H9 (cell line): ENCODE results near the gene SLC1A7. TPM values are rescaled to one million over a fixed set of nuclear protein-coding genes. Genes with fewer than 3 reads are reported as not detected.

ENCODE experiments used
- DNase-seq: peaks from one replicate; pipeline ENCODE4 v3.0.0-alpha.2; 2017
- H2AFZ ChIP-seq: one replicate; pipeline ENCODE4 v1.6.1; 2013; ENCODE audit warnings: mild to moderate bottlenecking, low read length, control low read depth, moderate library complexity
- H2AK5ac ChIP-seq: 2 replicates; pipeline ENCODE4 v1.6.1; 2013; ENCODE audit warnings: low read length, control low read depth, mixed read lengths; ENCODE audit not compliant: insufficient read length
- H2BK120ac ChIP-seq: one replicate; pipeline ENCODE4 v1.6.1; 2013; ENCODE audit warnings: low read depth, mild to moderate bottlenecking, low read length, control low read depth, inconsistent platforms; ENCODE audit not compliant: poor library complexity, severe bottlenecking
- H2BK12ac ChIP-seq: 2 replicates; pipeline ENCODE4 v1.6.1; 2013; ENCODE audit warnings: low read length, control low read depth, mixed read lengths, low read depth; ENCODE audit not compliant: insufficient read length
- H2BK15ac ChIP-seq: 2 replicates; pipeline ENCODE4 v1.6.1; 2013; ENCODE audit warnings: low read depth, low read length, control low read depth
- H2BK20ac ChIP-seq: one replicate; pipeline ENCODE4 v1.6.1; 2013; ENCODE audit warnings: low read depth, mild to moderate bottlenecking, low read length, control low read depth, inconsistent platforms; ENCODE audit not compliant: poor library complexity, severe bottlenecking
- H2BK5ac ChIP-seq: 2 replicates; pipeline ENCODE4 v1.6.1; 2013; ENCODE audit warnings: low read length, control low read depth, mixed read lengths; ENCODE audit not compliant: insufficient read length
- H3K14ac ChIP-seq: 2 replicates; pipeline ENCODE4 v1.6.1; 2013; ENCODE audit warnings: low read length, control low read depth; ENCODE audit not compliant: insufficient read depth
- H3K18ac ChIP-seq: 2 replicates; pipeline ENCODE4 v1.6.1; 2013; ENCODE audit warnings: low read depth, mild to moderate bottlenecking, mixed read lengths, low read length, control low read depth; ENCODE audit not compliant: insufficient read length
- H3K23ac ChIP-seq: 2 replicates; pipeline ENCODE4 v1.6.1; 2013; ENCODE audit warnings: low read length, control low read depth, mixed read lengths, low read depth; ENCODE audit not compliant: insufficient read length
- H3K23me2 ChIP-seq: 2 replicates; pipeline ENCODE4 v1.6.1; 2013; ENCODE audit warnings: low read depth, mild to moderate bottlenecking, mixed read lengths, low read length, control low read depth; ENCODE audit not compliant: insufficient read length, poor library complexity, severe bottlenecking
- H3K27ac ChIP-seq: 2 replicates; pipeline ENCODE4 v1.5.1; 2013; ENCODE audit warnings: low read length, control low read depth, mixed read lengths, low read depth; ENCODE audit not compliant: insufficient read length
- H3K27me3 ChIP-seq: 2 replicates; pipeline ENCODE4 v1.6.1; 2013; ENCODE audit warnings: low read length, control low read depth, inconsistent platforms; ENCODE audit not compliant: insufficient read depth
- H3K4ac ChIP-seq: 2 replicates; pipeline ENCODE4 v1.6.1; 2013; ENCODE audit warnings: low read depth, mild to moderate bottlenecking, control low read depth, inconsistent platforms, low read length, moderate library complexity
- H3K4me1 ChIP-seq: 2 replicates; pipeline ENCODE4 v1.6.1; 2013; ENCODE audit warnings: low read length, control low read depth, inconsistent platforms; ENCODE audit not compliant: insufficient read depth
- H3K4me2 ChIP-seq: 2 replicates; pipeline ENCODE4 v1.6.1; 2013; ENCODE audit warnings: low read length, control low read depth, mixed read lengths; ENCODE audit not compliant: insufficient read length, insufficient read depth
- H3K56ac ChIP-seq: 2 replicates; pipeline ENCODE4 v1.6.1; 2013; ENCODE audit warnings: low read depth, mild to moderate bottlenecking, mixed read lengths, low read length, control low read depth; ENCODE audit not compliant: insufficient read length
- H3K79me1 ChIP-seq: 2 replicates; pipeline ENCODE4 v1.6.1; 2013; ENCODE audit warnings: low read depth, mild to moderate bottlenecking, moderate library complexity, low read length, control low read depth, inconsistent platforms; ENCODE audit not compliant: insufficient read depth, poor library complexity, severe bottlenecking
- H3K79me2 ChIP-seq: 2 replicates; pipeline ENCODE4 v1.6.1; 2013; ENCODE audit warnings: low read length, control low read depth, inconsistent platforms; ENCODE audit not compliant: insufficient read depth
- H3K9ac ChIP-seq: 2 replicates; pipeline ENCODE4 v1.6.1; 2013; ENCODE audit warnings: low read length, control low read depth, mixed read lengths; ENCODE audit not compliant: insufficient read length; ENCODE audit errors: extremely low read depth
- H3K9me3 ChIP-seq: one replicate; pipeline ENCODE4 v1.6.1; 2013; ENCODE audit warnings: low read depth, low read length, inconsistent platforms; ENCODE audit not compliant: control insufficient read depth
- H3T11ph ChIP-seq: one replicate; pipeline ENCODE4 v1.6.1; 2013; ENCODE audit warnings: mild to moderate bottlenecking, low read length, control low read depth, inconsistent platforms
- H4K20me1 ChIP-seq: one replicate; pipeline ENCODE4 v1.6.1; 2013; ENCODE audit not compliant: control insufficient read depth, insufficient read length, insufficient read depth
- H4K5ac ChIP-seq: 2 replicates; pipeline ENCODE4 v1.6.1; 2013; ENCODE audit warnings: low read depth, mild to moderate bottlenecking, mixed read lengths, low read length, control low read depth; ENCODE audit not compliant: insufficient read length
- H4K8ac ChIP-seq: replicated peaks from 2 replicates; pipeline ENCODE4 v1.6.1; 2013; ENCODE audit warnings: low read length, control low read depth, mixed read lengths, low read depth; ENCODE audit not compliant: insufficient read length
- H4K91ac ChIP-seq: 2 replicates; pipeline ENCODE4 v1.6.1; 2013; ENCODE audit warnings: low read depth, mild to moderate bottlenecking, moderate library complexity, mixed read lengths, low read length, control low read depth; ENCODE audit not compliant: insufficient read length
- H3K27ac Mint-ChIP-seq, 3 experiments: 2 replicates in 2 of 3; 3 replicates in 1 of 3; pipeline ENCODE4 v1.8.0; 2020 to 2021; ENCODE audit warnings: mixed read lengths in 3 of 3, mild to moderate bottlenecking in 1 of 3, moderate library complexity in 1 of 3
- H3K27me3 Mint-ChIP-seq: 2 replicates; pipeline ENCODE4 v1.8.0; 2021; ENCODE audit warnings: low read depth, mild to moderate bottlenecking, moderate library complexity, mixed read lengths
- H3K36me3 Mint-ChIP-seq, 3 experiments: 2 replicates in 2 of 3; 3 replicates in 1 of 3; pipeline ENCODE4 v1.8.0; 2020 to 2021; ENCODE audit warnings: low read depth in 3 of 3, mixed read lengths in 3 of 3; ENCODE audit not compliant: insufficient read depth in 1 of 3
- H3K4me1 Mint-ChIP-seq, 2 experiments: 2 replicates each; pipeline ENCODE4 v1.8.0; 2020; ENCODE audit warnings: mixed read lengths in 2 of 2
- H3K4me3 Mint-ChIP-seq, 2 experiments: 2 replicates in 1 of 2; 3 replicates in 1 of 2; pipeline ENCODE4 v1.8.0; 2020 to 2021; ENCODE audit warnings: mild to moderate bottlenecking in 2 of 2, mixed read lengths in 2 of 2, moderate library complexity in 1 of 2
- H3K9me3 Mint-ChIP-seq, 2 experiments: 2 replicates in 1 of 2; 3 replicates in 1 of 2; pipeline ENCODE4 v1.8.0; 2020; ENCODE audit warnings: mild to moderate bottlenecking in 2 of 2, mixed read lengths in 2 of 2, moderate library complexity in 1 of 2
- CTCF ChIP-seq: fragments of 200-600 bp; sonication (generic); conservative IDR thresholded peaks from 3 replicates; pipeline ENCODE4 v1.8.0; 2021; ENCODE audit warnings: antibody characterized with exemption, mild to moderate bottlenecking
- WGBS: extraction: QIAGEN DNeasy Blood & Tissue Kit; methylation state at CpG from one replicate; pipeline ENCODE4 v1.1.7; 2013; ENCODE audit warnings: missing lambda C conversion rate, low lambda C conversion rate, mixed read lengths; ENCODE audit not compliant: insufficient read length; ENCODE audit errors: extremely low coverage; 5-methylcytosine and 5-hydroxymethylcytosine counted together
- total RNA-seq: library from RNA; stranded (reverse); gene quantifications from 2 replicates; pipeline ENCODE4 v1.2.1, GENCODE V29; 2021

The SLC1A7 gene
- total RNA-seq, 1 experiment from 2014 or later = not detected

DNA sequence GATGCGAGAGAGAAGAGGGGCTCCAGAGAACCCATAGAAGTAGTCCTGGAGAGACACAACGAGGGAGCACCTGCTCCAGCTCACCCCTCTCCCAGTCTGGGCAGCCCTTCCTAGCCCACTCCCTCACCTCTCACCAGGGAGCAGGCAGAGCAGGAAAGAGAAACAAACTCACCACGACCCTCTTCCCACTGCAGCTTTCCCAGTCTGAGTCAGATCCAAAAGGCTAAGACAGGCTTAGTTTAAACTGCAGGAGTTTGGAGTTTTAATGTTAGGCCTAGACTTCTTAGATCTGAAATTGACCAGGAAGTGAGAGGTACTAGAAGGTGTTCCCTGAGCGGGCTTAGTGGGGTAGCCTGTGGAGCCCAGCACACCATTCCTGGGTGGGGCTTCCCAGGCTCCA is 29.6 kb downstream of the SLC1A7 start:
- no peak overlapping the region for H3K23ac ChIP-seq
- H2BK120ac ChIP-seq = no peak overlapping the region
- no peak overlapping the region for H3K27ac Mint-ChIP-seq
- H3K4me2 ChIP-seq = no peak overlapping the region
- no peak overlapping the region for H2AK5ac ChIP-seq
- H3K36me3 Mint-ChIP-seq = no peaks in the 10 kb centered on the region
- H3K4me3 Mint-ChIP-seq = no peak overlapping the region; a peak in 1 of 5 replicates
- no peak overlapping the region for H4K91ac ChIP-seq
- no peaks in the 10 kb centered on the region; the same call in 1 of the 2 replicates for H3K4me1 ChIP-seq
- no peak overlapping the region for H3K9ac ChIP-seq
- DNase-seq = no peak
- H4K8ac ChIP-seq = no peak overlapping the region
- H3K27ac ChIP-seq = no peak overlapping the region
- H3T11ph ChIP-seq = no peak overlapping the region
- H3K79me2 ChIP-seq = no peaks in the 10 kb centered on the region
- no peak overlapping the region for H3K4ac ChIP-seq
- no peaks in the 10 kb centered on the region for H3K9me3 ChIP-seq
- peaks cover 4 to 9% of the 10 kb centered on the region in 2 experiments; a peak in 2 of 5 replicates for H3K9me3 Mint-ChIP-seq
- H3K27me3 Mint-ChIP-seq = peaks cover 26% of the 10 kb centered on the region
- H2BK5ac ChIP-seq = no peak overlapping the region
- no peaks in the 10 kb centered on the region for H3K27me3 ChIP-seq
- TF ChIP-seq CTCF = no peak
- H3K4me1 Mint-ChIP-seq = peaks cover 41 to 55% of the 10 kb centered on the region in 2 experiments
- no peak overlapping the region for H3K56ac ChIP-seq
- H4K5ac ChIP-seq = no peak overlapping the region
- H4K20me1 ChIP-seq = peaks cover 2% of the 10 kb centered on the region
- no peak overlapping the region for H2AFZ ChIP-seq
- no CpG with 5 or more reads among the region's 4 CpGs for WGBS
- H3K18ac ChIP-seq = no peak overlapping the region
- H2BK15ac ChIP-seq = no peak overlapping the region
- no peak overlapping the region for H2BK20ac ChIP-seq
- H2BK12ac ChIP-seq = no peak overlapping the region
- no peak overlapping the region for H3K14ac ChIP-seq
- H3K23me2 ChIP-seq = no peaks in the 10 kb centered on the region
- H3K79me1 ChIP-seq = no peaks in the 10 kb centered on the region
